WERI-Rb-1 (cell line): ENCODE data around the gene CD93.

Experiments used
- DNase-seq: peaks from one replicate; pipeline ENCODE4 v3.0.0-alpha.2; 2020
- H3K27ac ChIP-seq: fragments of 250-450 bp; sonication (Bioruptor Pico); 2 replicates; pipeline ENCODE4 v1.5.1; 2020; ENCODE audit warnings: mild to moderate bottlenecking, moderate library complexity
- H3K27me3 ChIP-seq: fragments of 250-450 bp; sonication (Bioruptor Pico); 2 replicates; pipeline ENCODE4 v1.5.1; 2021; ENCODE audit warnings: mild to moderate bottlenecking, low read depth, moderate library complexity; ENCODE audit not compliant: insufficient read depth, severe bottlenecking
- H3K36me3 ChIP-seq: fragments of 250-450 bp; sonication (Bioruptor Pico); 2 replicates; pipeline ENCODE4 v1.5.1; 2020; ENCODE audit warnings: mild to moderate bottlenecking, moderate library complexity
- H3K4me3 ChIP-seq: 2 replicates; pipeline ENCODE4 v1.5.1; 2011; ENCODE audit warnings: low read depth, mild to moderate bottlenecking, control low read depth, low read length
- H3K9me3 ChIP-seq: fragments of 250-450 bp; sonication (Bioruptor Pico); 2 replicates; pipeline ENCODE4 v1.5.1; 2021; ENCODE audit warnings: mild to moderate bottlenecking, moderate library complexity; ENCODE audit not compliant: severe bottlenecking
- CTCF ChIP-seq: IDR thresholded peaks from 2 replicates; pipeline ENCODE4 v1.5.1; 2011; ENCODE audit warnings: low read depth, mild to moderate bottlenecking, control low read depth, inconsistent platforms, low read length

The CD93 gene

DNA sequence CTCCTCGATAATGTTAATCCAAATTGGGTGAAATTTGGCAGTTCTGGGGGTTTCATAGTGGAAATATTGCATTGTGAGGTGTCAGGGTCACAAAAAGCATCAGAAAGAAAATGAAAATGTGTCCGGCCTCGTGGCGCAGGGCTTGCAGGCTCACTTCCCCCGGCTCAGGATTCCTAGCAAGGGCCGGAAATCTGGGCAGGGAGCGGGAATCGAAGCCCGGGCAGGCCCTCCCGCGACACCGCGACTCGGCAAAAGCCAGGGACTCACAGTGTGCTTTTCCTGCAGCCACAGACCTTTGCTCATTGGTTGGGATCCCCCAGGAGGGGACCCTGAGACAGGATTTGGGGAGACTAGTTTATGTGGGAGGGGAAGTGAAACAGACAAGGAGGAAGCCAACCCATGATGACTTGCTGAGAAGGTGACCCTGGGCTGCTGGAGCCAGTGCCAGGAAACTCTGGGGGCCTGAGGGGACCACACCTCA, 847 bp upstream of the CD93 start:
- Histone ChIP-seq H3K27ac (no peak overlapping the region), H3K27me3 (no peaks in the 10 kb centered on the region)
- no peak for DNase-seq

GRCh38 chr20:23085436-23086055, 578 bp downstream of the CD93 start:
- Histone ChIP-seq H3K9me3 (no peaks in the 10 kb centered on the region), H3K4me3 (no peak overlapping the region), H3K27me3 (no peaks in the 10 kb centered on the region), H3K27ac (no peak overlapping the region), H3K36me3 (no peaks in the 10 kb centered on the region)
- no peak for TF ChIP-seq CTCF
- DNase-seq = no peak

More for the DNA sequence above, 847 bp upstream of the CD93 start:
- Histone ChIP-seq H3K9me3 (no peaks in the 10 kb centered on the region), H3K4me3 (no peak overlapping the region), H3K36me3 (no peaks in the 10 kb centered on the region)
- no peak for TF ChIP-seq CTCF

GRCh38 chr20:23084845-23085365, 1.2 kb downstream of the CD93 start:
- H3K9me3 ChIP-seq = no peaks in the 10 kb centered on the region
- TF ChIP-seq CTCF = no peak
- no peaks in the 10 kb centered on the region for H3K36me3 ChIP-seq
- DNase-seq = no peak
- H3K27me3 ChIP-seq = no peaks in the 10 kb centered on the region
- H3K4me3 ChIP-seq = no peak overlapping the region
- no peak overlapping the region for H3K27ac ChIP-seq

- H3K4me3 ChIP-seq = no peak overlapping the region
- no peak for TF ChIP-seq CTCF
- H3K27ac ChIP-seq = no peak overlapping the region
Observed at GRCh38 chr20:23084282-23084844, 1.8 kb downstream of the CD93 start.

GRCh38 chr20:23083553-23084220, 2.4 kb downstream of the CD93 start:
- H3K36me3 ChIP-seq = no peaks in the 10 kb centered on the region
- no peak for DNase-seq
- H3K27ac ChIP-seq = no peak overlapping the region
- H3K4me3 ChIP-seq = no peak overlapping the region
- TF ChIP-seq CTCF = no peak
- H3K27me3 ChIP-seq = no peaks in the 10 kb centered on the region
- no peaks in the 10 kb centered on the region for H3K9me3 ChIP-seq

More at GRCh38 chr20:23084282-23084844, 1.8 kb downstream of the CD93 start:
- Histone ChIP-seq H3K9me3 (no peaks in the 10 kb centered on the region), H3K27me3 (no peaks in the 10 kb centered on the region), H3K36me3 (no peaks in the 10 kb centered on the region)
- DNase-seq = no peak
